GM21515 (cell line): ENCODE measurements around the gene PRKAB1.

Experiments used
- ATAC-seq: cut with Tn5 transposase; IDR thresholded peaks from one replicate; pipeline ENCODE4 v1.9.1; 2021; ENCODE audit not compliant: unreplicated experiment

The PRKAB1 gene

DNA sequence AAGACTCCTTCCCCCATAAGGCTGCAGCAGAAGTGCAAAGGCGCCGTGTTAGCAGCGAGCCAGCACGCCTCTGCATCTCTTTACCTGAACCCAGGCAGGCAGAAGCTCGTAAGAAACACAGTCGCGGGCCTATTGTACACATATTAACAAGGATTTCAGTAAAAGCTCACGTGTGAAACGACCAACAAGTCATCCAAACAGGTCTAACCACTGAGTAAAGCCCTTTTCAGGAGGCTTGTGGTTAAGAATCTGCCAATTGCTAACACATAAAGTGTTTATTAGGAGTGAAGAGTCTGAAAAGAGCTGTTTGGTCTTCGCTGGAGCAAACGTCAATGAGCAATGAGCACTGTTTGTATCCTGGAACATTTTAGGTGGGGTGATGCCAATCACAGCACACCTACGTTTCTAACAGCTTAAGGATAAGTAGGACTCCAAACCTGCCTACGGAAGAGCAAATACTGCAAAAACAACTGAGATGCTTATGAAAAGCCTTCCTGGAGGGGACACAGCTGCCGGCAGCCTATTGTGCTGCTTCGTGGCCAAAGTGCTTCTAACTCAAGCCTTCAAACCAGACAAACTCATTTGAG, 43.1 kb downstream of the PRKAB1 start:
- ATAC-seq: no peak

DNA sequence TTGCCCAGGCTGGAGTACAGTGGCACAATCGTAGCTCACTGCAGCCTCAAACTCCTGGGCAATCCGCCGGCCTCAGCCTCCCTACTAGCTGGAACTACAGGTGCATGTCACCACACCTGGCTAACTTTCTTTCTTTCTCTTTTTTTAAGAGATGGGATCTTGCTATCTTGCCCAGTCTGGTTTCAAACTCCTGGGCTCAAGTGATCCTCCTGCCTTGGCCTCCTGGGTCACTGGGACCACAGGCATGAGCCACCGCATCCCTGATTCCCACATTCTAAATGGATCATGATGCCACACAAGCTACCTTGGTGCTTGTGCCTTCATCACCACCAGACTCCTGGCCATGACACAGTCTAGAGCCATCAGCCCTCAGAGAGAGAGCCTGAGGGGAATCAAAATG, 43.8 kb downstream of the PRKAB1 start:
- no peak for ATAC-seq

GRCh38 chr12:119712721-119713120, 44.8 kb downstream of the PRKAB1 start:
- ATAC-seq: no peak

- no peak for ATAC-seq
Observed at GRCh38 chr12:119713551-119714031, 45.7 kb downstream of the PRKAB1 start.

DNA sequence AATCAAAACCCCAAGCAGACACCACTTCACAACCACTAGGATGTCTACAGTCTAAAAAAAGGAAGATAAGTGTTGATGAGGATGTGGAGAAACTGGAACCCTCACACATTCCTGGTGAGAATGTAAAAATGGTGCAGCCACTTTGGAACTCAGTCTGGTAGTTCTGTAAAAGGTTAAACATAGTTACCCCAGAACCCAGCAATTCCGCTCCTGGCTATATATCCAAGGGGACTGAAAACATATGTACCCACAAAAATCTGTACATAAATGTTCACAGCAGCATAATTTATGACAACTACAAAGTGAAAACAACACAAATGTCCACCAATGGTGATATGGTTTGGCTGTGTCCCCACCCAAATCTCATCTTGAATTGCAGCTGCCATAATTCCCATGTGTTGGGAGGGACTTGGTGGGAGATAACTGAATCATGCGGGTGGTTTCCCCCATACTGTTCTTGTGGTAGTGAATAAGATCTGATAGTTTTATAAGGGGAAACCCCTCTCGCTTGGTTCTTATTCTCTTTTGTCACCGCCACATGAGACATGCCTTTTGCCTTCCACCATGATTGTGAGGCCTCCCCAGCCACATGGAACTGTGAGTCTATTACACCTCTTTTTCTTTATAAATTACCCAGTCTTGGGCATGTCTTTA, 46.8 kb downstream of the PRKAB1 start:
- no peak for ATAC-seq

GRCh38 chr12:119715268-119715620, 47.3 kb downstream of the PRKAB1 start:
- no peak for ATAC-seq

DNA sequence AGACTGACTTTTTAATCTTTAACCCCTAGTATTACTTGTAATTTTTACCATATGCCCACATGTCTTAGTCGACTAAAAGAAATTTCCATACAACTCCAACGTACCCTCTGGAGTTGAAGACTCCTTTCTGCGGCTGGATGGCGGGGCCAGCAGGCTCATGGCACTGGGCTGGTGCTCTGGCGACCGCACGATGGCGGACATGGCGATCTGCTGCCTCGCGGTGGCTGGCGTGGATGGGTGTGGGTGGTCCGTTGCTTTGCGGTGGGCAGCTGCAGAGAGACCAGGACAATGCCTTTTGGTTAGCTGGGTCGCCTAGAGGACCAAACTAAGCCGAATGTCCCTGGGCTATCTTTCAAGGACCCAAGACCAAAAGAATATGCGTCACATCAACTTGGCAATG, 50.2 kb downstream of the PRKAB1 start:
- ATAC-seq: no peak

- ATAC-seq: no peak
Observed at GRCh38 chr12:119720349-119720748, 52.4 kb downstream of the PRKAB1 start.

- ATAC-seq: no peak
Observed at GRCh38 chr12:119721306-119721705, 53.4 kb downstream of the PRKAB1 start.

- ATAC-seq: no peak
Observed at GRCh38 chr12:119725523-119725922, 57.6 kb downstream of the PRKAB1 start.

- no peak for ATAC-seq
Observed at GRCh38 chr12:119727600-119728443, 59.9 kb downstream of the PRKAB1 start.

DNA sequence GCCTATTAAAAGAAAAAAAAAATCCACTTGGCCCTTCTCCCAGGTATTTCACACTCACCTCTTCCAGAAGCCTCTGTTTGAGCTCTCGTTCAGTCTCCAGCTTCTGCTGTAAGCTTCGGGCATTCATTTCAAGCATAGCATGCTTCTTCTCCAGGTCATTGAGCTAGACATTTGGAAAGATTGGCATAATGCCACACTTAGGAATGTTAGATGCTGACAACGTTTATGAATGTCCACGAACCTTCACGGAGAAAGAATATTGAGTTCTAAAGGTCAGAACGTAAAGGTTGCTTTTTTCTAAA, 60.5 kb downstream of the PRKAB1 start:
- no peak for ATAC-seq

DNA sequence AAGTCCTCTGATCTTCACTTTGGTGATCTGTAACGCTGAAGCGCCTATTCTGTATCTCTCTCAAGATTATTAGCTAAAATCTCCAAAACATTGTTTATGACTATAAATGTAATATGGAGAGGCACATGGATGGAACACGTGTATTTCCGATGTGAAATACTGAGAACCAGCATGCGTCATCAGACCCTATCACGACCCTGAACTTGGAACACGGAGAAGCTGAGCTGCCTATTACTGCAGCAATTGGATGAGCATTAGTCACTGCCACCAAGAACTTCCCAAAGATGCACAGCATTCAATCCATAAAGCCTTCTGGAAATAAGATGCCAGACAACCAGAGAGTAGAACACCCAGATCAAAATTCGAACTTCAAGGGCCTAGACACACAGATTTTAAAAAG, 61.9 kb downstream of the PRKAB1 start:
- no peak for ATAC-seq

- no peak for ATAC-seq
Observed at GRCh38 chr12:119730381-119730780, 62.4 kb downstream of the PRKAB1 start.
